CD4-positive, alpha-beta T cell treated with Interleukin-15 for 4 hours (primary cell): ENCODE data around the gene TIMP2.
"Not testable (repeated sequence)": the region's sequence is repeated elsewhere in the genome, so short reads cannot be mapped to it uniquely, and the experiment has no call there.

Source experiments
- DNase-seq: peaks from one replicate; pipeline ENCODE4 v3.0.0-alpha.2; 2020; ENCODE audit warnings: low spot score

The TIMP2 gene

GRCh38 chr17:78933025-78933958 is 8.1 kb upstream of the TIMP2 start:
- DNase-seq, result peak; percentile 41

GRCh38 chr17:78929908-78930775 is 5.0 kb upstream of the TIMP2 start:
- DNase-seq, result no peak

- DNase-seq, result no peak
Observed at GRCh38 chr17:78925662-78926555, 722 bp upstream of the TIMP2 start.

GRCh38 chr17:78924481-78925151 is 571 bp downstream of the TIMP2 start:
- no peak for DNase-seq

- peak; percentile 45 for DNase-seq
Observed at GRCh38 chr17:78923660-78924453, 1.3 kb downstream of the TIMP2 start.

GRCh38 chr17:78922816-78923498 is 2.2 kb downstream of the TIMP2 start:
- no peak for DNase-seq

- DNase-seq, result no peak
Observed at GRCh38 chr17:78921437-78921971, 3.7 kb downstream of the TIMP2 start.

- no peak for DNase-seq
Observed at GRCh38 chr17:78920528-78920927, 4.7 kb downstream of the TIMP2 start.

- DNase-seq, result no peak
Observed at GRCh38 chr17:78919861-78920450, 5.2 kb downstream of the TIMP2 start.

GRCh38 chr17:78918979-78919378 is 6.2 kb downstream of the TIMP2 start:
- DNase-seq, result no peak

- no peak for DNase-seq
Observed at GRCh38 chr17:78917451-78918275, 7.5 kb downstream of the TIMP2 start.

GRCh38 chr17:78915872-78916632 is 9.1 kb downstream of the TIMP2 start:
- DNase-seq, result no peak

GRCh38 chr17:78913115-78913514 is 12.1 kb downstream of the TIMP2 start:
- no peak for DNase-seq

GRCh38 chr17:78912082-78912481 is 13.1 kb downstream of the TIMP2 start:
- DNase-seq, result no peak

GRCh38 chr17:78911543-78911942 is 13.6 kb downstream of the TIMP2 start:
- DNase-seq, result not testable (repeated sequence)

GRCh38 chr17:78910497-78911284 is 14.5 kb downstream of the TIMP2 start:
- no peak for DNase-seq

GRCh38 chr17:78908426-78908825 is 16.8 kb downstream of the TIMP2 start:
- no peak for DNase-seq
